Measurements from ENCODE around the gene CLSTN2.

DNA sequence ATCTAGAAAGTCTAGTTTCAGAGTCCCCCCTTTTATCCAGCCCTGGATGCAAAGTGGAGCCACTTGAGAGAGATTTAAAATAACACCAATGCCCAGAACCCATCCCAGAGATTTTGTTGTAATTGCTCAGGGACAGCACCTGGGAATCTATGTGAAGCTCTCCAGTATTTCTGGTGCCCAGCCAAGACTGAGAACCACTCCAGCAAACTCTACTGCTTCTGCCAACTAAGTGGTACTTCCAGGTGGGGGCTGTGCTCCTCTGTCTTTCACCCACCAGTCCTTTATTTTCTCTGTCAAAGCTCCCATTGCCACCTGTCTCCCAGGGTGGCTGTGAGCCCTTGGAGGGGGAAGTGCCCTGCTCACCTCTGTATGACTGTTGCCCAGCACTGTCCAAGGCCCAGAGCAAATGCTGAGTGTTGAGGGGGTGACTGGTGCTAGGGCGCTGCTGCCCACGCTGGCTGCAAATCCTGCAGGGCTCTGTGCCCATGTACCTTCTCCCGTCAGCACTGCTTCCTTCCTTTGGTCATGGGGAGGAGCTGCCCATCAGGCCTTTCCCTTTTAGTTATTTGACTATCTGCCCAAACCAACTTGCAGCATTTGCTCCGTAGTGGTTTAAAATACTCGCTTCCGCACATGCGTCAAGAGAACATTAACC is 9.4 kb downstream of the CLSTN2 start:
- TF ChIP-seq CTCF (IDR thresholded peaks at IDR 0.05): no peak
- TF ChIP-seq POLR2A (IDR thresholded peaks at IDR 0.05): no peak
- TF ChIP-seq POLR2AphosphoS5 (IDR thresholded peaks at IDR 0.05): no peak

All from prostate gland (tissue), 2 donors.